SU-DHL-6 (cell line): ENCODE data around the gene MGP.

Experiments
- H2AFZ ChIP-seq: fragments of 200-600 bp; sonication (generic); 2 replicates; pipeline ENCODE4 v1.6.1; 2014; ENCODE audit warnings: low read depth, mild to moderate bottlenecking, moderate library complexity, mixed read lengths, antibody characterized with exemption, low read length; ENCODE audit not compliant: severe bottlenecking
- H3F3A ChIP-seq: fragments of 200-600 bp; shearing (Covaris generic); 2 replicates; pipeline ENCODE4 v1.6.0; 2016; ENCODE audit warnings: antibody characterized with exemption, mild to moderate bottlenecking; ENCODE audit not compliant: insufficient read depth
- H3K27ac ChIP-seq: fragments of 200-600 bp; sonication (generic); 2 replicates; pipeline ENCODE4 v1.5.1; 2016; ENCODE audit warnings: low read depth, mild to moderate bottlenecking, low read length, moderate library complexity, mixed read lengths
- H3K27me3 ChIP-seq: fragments of 200-600 bp; sonication (generic), shearing (Covaris generic); 2 replicates; pipeline ENCODE4 v1.6.0; 2014; ENCODE audit warnings: mild to moderate bottlenecking, low read length
- H3K36me3 ChIP-seq: fragments of 200-600 bp; sonication (generic); 2 replicates; pipeline ENCODE4 v1.6.1; 2014; ENCODE audit warnings: mild to moderate bottlenecking, low read length, mixed read lengths
- H3K4me2 ChIP-seq: fragments of 300-600, 200-600 bp; shearing (Covaris generic), sonication (generic); 2 replicates; pipeline ENCODE4 v1.6.0; 2014; ENCODE audit warnings: low read length, low read depth, mild to moderate bottlenecking; ENCODE audit not compliant: poor library complexity, severe bottlenecking
- H3K4me3 ChIP-seq: fragments of 200-600 bp; sonication (generic); 2 replicates; pipeline ENCODE4 v1.5.1; 2014; ENCODE audit warnings: antibody characterized with exemption, low read length, mild to moderate bottlenecking, mixed read lengths; ENCODE audit not compliant: insufficient read depth, poor library complexity, severe bottlenecking
- H3K79me2 ChIP-seq: fragments of 200-600 bp; sonication (generic); 2 replicates; pipeline ENCODE4 v1.6.1; 2014; ENCODE audit warnings: mild to moderate bottlenecking, low read length, moderate library complexity; ENCODE audit not compliant: insufficient read depth
- H3K9ac ChIP-seq: fragments of 200-600 bp; sonication (generic); 2 replicates; pipeline ENCODE4 v1.7.0; 2014; ENCODE audit warnings: mild to moderate bottlenecking, low read length
- H3K9me2 ChIP-seq: fragments of 200-600 bp; sonication (generic); replicated peaks from 2 replicates; pipeline ENCODE4 v1.6.1; 2014; ENCODE audit warnings: low read length; ENCODE audit not compliant: insufficient read depth
- H3K9me3 ChIP-seq: fragments of 200-600 bp; sonication (generic); 2 replicates; pipeline ENCODE4 v1.6.1; 2014; ENCODE audit warnings: low read length, mixed read lengths; ENCODE audit not compliant: insufficient read depth
- H4K20me1 ChIP-seq: fragments of 200-600 bp; sonication (generic); 2 replicates; pipeline ENCODE4 v1.6.1; 2014; ENCODE audit warnings: low read depth, mild to moderate bottlenecking, antibody characterized with exemption, low read length, moderate library complexity, mixed read lengths
- CTCF ChIP-seq: fragments of 200-600 bp; sonication (generic); IDR thresholded peaks from one replicate; pipeline ENCODE4 v1.5.1; 2017; ENCODE audit warnings: antibody characterized with exemption, mild to moderate bottlenecking, low read length, moderate library complexity; ENCODE audit not compliant: insufficient read depth, poor library complexity, severe bottlenecking
- EZH2phosphoT487 ChIP-seq: fragments of 200-600 bp; sonication (generic), shearing (Covaris generic); conservative IDR thresholded peaks from 2 replicates; pipeline ENCODE4 v1.6.1; 2018; ENCODE audit warnings: mild to moderate bottlenecking, antibody characterized with exemption, low read length, moderate library complexity, mixed read lengths

Gene MGP

GRCh38 chr12:14846876-14847580 lies 38.6 kb downstream of the MGP start:
- no peaks in the 10 kb centered on the region for H3K36me3 ChIP-seq
- no peak overlapping the region for H3K4me2 ChIP-seq
- H3K27me3 ChIP-seq = no peaks in the 10 kb centered on the region
- no peaks in the 10 kb centered on the region for H3K9me2 ChIP-seq
- no peak for TF ChIP-seq EZH2phosphoT487
- TF ChIP-seq CTCF = no peak
- H4K20me1 ChIP-seq = no peaks in the 10 kb centered on the region
- H3K79me2 ChIP-seq = no peaks in the 10 kb centered on the region
- no peaks in the 10 kb centered on the region for H3F3A ChIP-seq
- H3K4me3 ChIP-seq = no peak overlapping the region
- no peak overlapping the region for H3K27ac ChIP-seq
- no peaks in the 10 kb centered on the region for H3K9me3 ChIP-seq
- H2AFZ ChIP-seq = no peak overlapping the region
- H3K9ac ChIP-seq = no peak overlapping the region

- H3K9me3 ChIP-seq = no peaks in the 10 kb centered on the region
- no peak overlapping the region for H3K27ac ChIP-seq
- no peaks in the 10 kb centered on the region for H3K27me3 ChIP-seq
- H3K79me2 ChIP-seq = no peaks in the 10 kb centered on the region
- no peaks in the 10 kb centered on the region for H3K9me2 ChIP-seq
- H3K36me3 ChIP-seq = no peaks in the 10 kb centered on the region
- H3K9ac ChIP-seq = no peak overlapping the region
- H3K4me2 ChIP-seq = no peak overlapping the region
- no peaks in the 10 kb centered on the region for H4K20me1 ChIP-seq
- H3K4me3 ChIP-seq = no peak overlapping the region
- TF ChIP-seq EZH2phosphoT487 (no peak), CTCF (no peak)
- H3F3A ChIP-seq = no peaks in the 10 kb centered on the region
- H2AFZ ChIP-seq = no peak overlapping the region
Observed at GRCh38 chr12:14846042-14846587, 39.5 kb downstream of the MGP start.

- H2AFZ ChIP-seq = no peak overlapping the region
- no peaks in the 10 kb centered on the region for H3F3A ChIP-seq
- no peaks in the 10 kb centered on the region for H3K9me3 ChIP-seq
- H3K9ac ChIP-seq = no peak overlapping the region
- no peak overlapping the region for H3K4me3 ChIP-seq
- H3K79me2 ChIP-seq = no peaks in the 10 kb centered on the region
- no peak overlapping the region for H3K4me2 ChIP-seq
- H3K27me3 ChIP-seq = no peaks in the 10 kb centered on the region
- H4K20me1 ChIP-seq = no peaks in the 10 kb centered on the region
- no peak overlapping the region for H3K27ac ChIP-seq
- H3K36me3 ChIP-seq = no peaks in the 10 kb centered on the region
- H3K9me2 ChIP-seq = no peaks in the 10 kb centered on the region
- peak; percentile 96 for TF ChIP-seq CTCF
- no peak for TF ChIP-seq EZH2phosphoT487
Observed at GRCh38 chr12:14845350-14845750, 40.3 kb downstream of the MGP start.
